Right forelimb (tissue), 1 donor: ENCODE results near the gene SMYD1.

Source experiments
- DNase-seq: peaks from one replicate; pipeline ENCODE4 v3.0.0-alpha.2; 2018

Gene SMYD1

GRCh38 chr2:88057437-88057844 is 10.2 kb upstream of the SMYD1 start:
- DNase-seq = no peak

DNA sequence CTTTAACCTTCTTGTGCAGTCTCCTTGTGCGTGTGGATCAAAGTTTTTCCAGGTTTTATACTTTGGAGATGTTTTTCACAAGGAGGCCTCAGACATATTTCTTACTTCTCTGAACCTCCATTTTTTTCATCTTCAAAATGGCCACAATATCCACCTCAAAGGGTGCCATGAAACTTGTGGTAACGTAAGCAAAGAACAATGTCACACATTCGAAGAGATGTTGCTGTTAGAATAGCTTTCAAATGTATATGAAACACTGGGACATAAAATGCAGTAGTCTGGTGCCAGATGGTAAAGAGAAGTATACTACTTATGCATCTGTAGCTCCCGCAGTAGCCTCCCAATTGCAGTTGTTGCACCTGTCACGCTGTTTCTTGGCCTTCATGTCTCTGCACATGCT is 9.4 kb upstream of the SMYD1 start:
- DNase-seq = no peak

DNA sequence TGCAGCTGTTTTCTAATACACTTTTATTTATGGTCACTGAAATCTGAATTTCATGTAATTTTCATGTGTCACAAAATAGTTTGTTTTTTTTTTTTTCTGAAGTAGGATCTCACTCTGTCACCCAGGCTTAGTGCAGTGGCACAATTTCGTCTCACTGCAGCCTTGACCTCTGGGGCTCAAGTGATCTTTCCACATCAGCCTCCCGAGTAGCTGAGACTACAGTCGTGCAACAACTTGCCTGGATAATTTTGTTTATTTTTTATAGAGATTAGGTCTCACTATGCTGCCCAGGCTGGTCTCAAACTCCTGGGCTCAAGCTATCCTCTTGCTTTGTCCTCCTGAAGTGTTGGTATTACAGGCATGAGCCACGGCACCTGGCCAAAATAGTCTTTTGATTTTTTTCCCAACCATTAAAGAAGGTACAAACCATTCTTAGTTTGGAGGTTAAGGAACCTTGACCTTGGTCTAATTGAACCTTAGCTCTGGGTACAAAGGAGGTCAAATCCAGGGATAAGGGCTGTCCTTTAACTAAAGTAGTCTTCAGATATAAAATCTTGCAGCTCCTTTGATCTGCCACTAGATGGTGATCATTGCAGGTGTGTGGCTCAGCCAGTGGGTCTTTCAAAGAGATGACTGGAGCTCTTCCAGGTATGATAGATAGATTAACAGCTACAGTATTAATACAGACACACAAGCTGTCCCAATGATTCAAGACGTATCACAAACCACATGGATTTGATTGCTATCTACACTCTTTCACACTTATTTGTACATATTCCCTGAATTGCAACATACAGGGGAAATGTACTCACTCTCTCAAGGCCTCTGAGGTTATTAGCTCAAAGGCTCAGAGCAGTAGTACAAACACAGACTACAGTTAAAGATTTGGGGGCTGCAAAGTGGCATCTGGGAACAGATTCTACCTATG is 7.4 kb upstream of the SMYD1 start:
- no peak for DNase-seq

GRCh38 chr2:88060907-88061275 is 6.7 kb upstream of the SMYD1 start:
- DNase-seq = no peak

- DNase-seq = no peak
Observed at GRCh38 chr2:88061295-88061694, 6.3 kb upstream of the SMYD1 start.

- DNase-seq = no peak
Observed at GRCh38 chr2:88066543-88066942, 1.1 kb upstream of the SMYD1 start.

DNA sequence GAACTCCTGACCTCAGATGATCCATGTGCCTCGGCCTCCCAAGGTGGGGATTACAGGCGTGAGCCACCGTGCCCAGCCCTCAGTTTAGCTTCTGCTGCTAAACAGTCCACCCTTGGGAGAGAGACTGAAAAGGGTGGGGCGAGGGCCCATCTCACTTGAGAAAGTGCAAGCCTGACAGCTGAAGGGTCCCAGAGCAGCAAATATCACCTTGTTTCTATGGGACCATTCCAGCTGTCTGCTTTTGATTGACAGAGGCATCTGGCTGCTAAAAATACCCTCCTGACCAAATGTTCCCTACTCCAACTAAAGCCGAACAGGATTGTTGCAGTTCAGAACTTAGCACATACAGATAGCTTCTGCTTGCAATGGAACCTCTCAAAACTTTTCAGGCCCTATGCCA is 436 bp upstream of the SMYD1 start:
- peak; percentile 60 for DNase-seq

GRCh38 chr2:88068044-88068443 is 419 bp downstream of the SMYD1 start:
- no peak for DNase-seq

DNA sequence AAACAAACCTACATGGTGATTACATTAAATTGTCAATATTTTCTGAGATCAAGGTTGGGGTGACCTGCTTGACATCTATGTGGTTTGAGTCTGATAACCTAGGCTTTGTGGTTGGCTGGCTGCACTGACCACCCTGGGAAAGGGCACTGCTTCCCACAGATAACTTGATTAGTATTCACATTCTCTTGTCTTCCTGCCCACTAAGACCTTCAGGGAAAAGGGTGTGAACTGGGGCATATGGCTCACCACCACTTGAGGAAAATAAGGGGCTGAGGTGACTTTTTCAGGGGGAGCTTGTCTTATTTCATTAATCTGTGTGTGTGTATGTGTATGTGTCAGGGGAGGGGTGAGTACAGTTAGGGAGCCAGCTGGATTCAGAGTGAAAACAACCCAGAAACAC is 1.5 kb downstream of the SMYD1 start:
- no peak for DNase-seq

- no peak for DNase-seq
Observed at GRCh38 chr2:88070055-88070454, 2.4 kb downstream of the SMYD1 start.

GRCh38 chr2:88071365-88071764 is 3.7 kb downstream of the SMYD1 start:
- DNase-seq = no peak

DNA sequence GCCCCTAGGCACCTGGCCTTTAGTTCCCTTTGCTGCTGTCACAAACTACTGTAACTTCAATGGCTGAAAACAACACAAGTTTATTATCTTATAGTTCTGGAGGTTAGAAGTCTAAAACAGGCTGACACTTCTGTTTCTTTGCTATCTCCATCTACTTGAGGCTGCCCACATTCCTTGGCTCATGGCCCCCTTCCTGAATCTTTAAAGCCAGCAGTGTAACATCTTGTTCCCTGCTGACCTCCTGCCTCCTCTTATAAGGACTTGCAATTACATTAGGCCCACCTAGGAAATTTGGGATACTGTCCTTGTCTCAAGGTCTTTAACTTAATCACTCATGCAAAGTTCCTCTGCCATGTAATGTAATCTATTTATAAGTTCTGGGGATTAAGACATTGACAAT is 6.5 kb downstream of the SMYD1 start:
- DNase-seq = no peak

DNA sequence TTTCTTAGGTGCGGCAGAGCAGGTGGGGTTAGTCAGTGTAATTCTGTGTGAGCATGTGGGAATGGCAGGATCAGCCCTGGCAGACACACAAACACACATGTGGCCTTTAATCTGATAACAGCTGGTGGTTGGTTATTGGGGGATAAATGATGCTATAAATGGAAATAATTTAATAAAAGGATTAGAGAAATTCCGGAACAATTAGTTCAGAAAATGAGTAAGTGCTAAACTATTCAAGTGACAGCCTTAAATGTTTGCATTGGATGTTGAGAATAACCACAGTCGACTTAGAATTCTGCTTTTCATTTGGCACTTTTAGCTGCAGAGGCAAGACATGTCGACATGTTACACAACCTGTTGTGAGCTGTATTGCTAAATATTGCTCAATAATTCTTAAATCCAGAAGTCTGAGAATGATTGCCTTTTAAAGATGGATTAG is 7.2 kb downstream of the SMYD1 start:
- DNase-seq = no peak

DNA sequence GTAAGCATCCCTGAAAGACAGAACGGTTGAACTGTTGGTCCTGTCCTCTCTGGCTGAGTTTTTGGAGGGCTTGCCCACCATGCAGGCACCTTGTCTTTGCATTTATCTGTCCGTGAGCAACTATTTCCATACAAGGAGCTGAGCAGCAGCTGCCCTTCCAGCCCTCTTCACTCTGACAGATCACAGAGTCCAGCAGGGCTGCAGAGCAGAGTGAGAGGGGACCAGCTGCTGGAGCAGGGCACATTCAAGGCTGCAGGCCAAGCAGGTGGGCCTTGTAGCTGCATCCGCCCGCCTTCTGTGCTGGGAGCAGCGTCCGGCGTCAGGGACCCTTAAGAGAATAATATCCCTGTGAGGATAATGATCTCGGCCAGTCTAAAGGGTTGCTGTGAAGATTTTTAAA is 9.5 kb downstream of the SMYD1 start:
- no peak for DNase-seq

- DNase-seq = no peak
Observed at GRCh38 chr2:88078643-88079172, 11.1 kb downstream of the SMYD1 start.

GRCh38 chr2:88080545-88080944 is 12.9 kb downstream of the SMYD1 start:
- no peak for DNase-seq

- no peak for DNase-seq
Observed at GRCh38 chr2:88081924-88082608, 14.4 kb downstream of the SMYD1 start.

DNA sequence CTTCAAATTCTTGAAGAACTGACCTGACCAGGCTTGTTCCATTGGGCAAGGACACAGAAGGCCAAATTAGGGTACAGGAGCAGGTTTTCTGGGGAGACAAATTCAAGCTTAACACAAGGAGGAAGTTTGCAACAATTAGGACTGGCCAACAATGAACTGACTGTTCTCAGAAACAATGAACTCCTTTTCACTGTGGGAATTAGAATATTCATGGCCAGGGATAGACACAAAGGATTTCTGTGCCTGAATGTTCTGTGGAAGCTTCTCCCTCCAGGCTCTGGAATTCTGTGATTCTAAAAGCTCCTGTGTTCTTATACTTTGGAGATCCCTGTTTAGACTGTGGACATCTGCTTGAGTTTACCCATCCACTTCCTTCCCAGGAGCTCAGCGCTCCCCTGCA is 15.2 kb downstream of the SMYD1 start:
- no peak for DNase-seq

GRCh38 chr2:88085099-88085498 is 17.5 kb downstream of the SMYD1 start:
- no peak for DNase-seq

GRCh38 chr2:88085602-88086001 is 18.0 kb downstream of the SMYD1 start:
- no peak for DNase-seq

DNA sequence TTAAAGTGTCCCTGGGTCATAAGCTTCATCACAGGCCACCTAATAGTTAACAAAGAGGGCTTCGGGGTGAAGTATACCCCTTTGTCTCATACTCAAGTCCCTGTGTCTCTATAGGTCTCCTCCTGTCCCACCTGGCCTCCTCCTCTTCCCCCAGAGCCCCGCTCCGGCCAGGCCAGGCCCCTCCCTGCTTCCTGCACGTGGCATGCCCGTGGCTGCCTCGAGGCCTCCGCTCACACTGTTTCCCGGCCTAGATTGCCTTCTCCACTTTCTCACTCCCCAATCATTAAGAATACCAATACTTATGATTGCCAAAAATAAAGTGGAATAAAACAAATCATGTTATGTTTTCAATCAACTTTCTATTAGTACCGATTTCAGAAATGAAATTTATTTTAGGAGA is 18.8 kb downstream of the SMYD1 start:
- no peak for DNase-seq

DNA sequence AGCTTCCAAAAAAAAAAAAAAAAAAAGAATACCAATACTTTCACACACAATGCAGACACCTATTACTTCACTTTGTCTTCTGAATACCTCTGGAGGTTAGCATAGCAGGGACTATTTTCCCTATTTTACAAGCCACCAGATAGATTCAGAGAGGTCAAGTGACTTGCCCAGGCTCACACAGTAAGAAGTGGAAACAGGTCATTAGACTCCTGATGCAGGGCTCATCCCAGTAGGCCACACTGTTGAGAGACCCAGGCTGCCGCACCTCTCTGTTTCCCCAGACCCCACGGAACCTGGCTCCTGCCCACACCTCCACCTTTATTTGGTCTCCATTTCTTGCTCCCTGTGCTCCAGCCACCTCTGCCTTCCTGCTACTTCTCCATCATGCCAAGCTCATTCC is 19.4 kb downstream of the SMYD1 start:
- no peak for DNase-seq

DNA sequence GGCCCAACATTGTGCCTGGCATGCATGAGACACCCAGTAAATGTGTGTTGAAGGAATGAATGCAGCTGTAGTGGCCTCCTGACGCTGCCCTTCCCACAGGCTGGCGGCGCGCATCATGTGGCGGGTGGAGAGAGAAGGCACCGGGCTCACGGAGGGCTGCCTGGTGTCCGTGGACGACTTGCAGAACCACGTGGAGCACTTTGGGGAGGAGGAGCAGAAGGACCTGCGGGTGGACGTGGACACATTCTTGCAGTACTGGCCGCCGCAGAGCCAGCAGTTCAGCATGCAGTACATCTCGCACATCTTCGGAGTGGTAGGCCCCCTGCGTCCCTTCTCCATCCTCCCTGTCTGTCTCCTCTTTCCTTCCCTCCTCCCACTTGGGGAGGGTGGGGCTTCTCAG is 20.1 kb downstream of the SMYD1 start:
- DNase-seq = no peak

DNA sequence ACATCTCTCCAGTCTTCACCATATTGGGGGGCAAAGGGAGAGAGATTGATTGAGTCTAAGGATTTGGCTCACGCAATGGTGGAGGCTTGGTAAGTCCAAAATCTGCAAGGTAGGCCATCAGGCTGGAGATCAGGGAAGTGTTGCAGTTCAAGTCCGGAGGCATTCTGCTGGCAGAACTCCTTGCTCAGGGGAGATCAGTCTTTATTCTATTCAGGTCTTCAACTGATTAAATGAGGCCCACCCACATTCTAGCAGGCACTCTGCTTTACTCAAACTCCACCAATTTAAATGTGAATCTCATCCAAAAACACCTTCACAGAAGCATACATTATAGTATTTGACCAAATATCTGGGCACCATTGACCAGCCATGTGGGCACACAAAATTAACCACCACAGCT is 21.4 kb downstream of the SMYD1 start:
- DNase-seq = no peak
